NCI-H82 (cell line): ENCODE results near the gene BARHL2.

Source experiments
- DNase-seq: peaks from one replicate; lab custom pipeline; 2025; lab: John Stamatoyannopoulos, UW

Gene BARHL2

DNA sequence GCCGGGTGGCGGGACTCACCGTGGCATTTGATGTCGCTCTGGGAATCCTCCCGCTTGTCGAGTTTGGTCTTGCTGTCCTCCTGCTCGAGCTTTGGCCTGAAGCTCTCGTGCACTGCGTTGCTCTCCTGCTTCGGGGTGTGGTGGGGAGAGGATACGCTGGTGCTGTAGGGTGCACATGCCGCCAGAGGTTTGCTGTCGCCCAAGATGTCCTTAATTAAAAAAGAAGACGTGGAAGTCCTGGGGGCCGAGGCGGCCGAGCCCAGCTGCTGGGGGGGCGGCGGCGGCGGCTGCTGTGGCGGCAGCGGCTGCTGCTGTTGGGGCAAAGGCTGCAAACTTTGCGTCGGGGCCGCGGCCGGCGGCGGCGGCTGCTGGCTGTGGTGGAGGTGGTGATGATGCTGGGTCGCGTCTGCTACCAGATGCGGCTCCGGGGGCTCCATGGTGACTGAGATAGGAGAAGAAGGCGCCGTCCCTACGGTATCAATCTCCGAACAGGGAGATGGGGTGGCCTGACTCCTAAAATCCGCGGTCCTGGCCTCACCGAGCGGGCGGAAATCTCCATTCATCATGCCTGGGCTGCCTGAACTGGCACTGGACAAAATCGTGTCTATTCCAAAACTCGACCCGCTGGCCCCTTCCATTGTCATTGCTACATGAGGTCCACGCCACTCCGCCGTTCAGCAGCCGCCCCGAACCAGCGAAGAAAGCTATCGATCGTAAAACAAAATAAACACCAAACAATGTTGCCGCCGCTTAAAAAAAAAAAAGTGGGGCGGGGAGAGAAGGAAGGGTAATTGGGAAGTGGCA, at the start of gene BARHL2:
Gene BARHL2 (minus strand): TSS at position 751 of the 804 bp plus-strand sequence. CDS start 107 bp downstream, at position 644.
- peak; percentile 69 for DNase-seq

DNA sequence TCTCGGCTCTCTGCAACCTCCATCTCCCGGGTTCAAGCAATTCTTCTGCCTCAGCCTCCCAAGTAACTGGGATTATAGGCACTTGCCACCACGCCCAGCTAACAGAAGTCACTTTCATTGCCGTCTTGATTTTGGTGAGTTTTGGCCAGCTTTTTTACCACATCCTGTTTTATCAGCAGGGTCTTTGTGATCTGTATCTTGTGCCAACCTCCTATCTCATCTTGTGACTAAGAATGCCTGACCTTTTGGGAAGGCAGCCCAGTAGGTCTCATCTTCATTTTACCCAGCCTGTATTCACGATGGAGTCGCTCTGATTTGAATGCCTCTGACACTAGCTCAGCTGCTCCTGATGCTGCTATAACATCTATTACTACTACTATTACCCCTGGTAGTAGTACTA, 46.8 kb upstream of the BARHL2 start:
- DNase-seq = no peak

DNA sequence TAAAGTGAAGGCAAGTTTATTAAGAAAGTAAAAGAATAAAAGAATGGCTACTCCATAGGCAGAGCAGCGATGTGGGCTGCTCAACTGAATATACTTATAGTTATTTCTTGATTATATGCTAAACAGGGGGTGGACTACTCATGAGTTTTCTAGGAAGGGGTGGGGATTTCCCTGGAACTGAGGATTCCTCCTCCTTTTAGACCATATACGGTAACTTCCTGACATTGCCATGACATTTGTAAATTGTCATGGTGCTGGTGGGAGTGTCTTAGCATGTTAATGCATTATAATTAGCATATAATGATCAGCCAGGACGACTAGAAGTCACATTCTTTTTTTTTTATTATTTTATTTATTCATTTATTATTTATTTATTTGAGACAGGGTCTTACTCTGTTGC, 46.4 kb upstream of the BARHL2 start:
- no peak for DNase-seq

DNA sequence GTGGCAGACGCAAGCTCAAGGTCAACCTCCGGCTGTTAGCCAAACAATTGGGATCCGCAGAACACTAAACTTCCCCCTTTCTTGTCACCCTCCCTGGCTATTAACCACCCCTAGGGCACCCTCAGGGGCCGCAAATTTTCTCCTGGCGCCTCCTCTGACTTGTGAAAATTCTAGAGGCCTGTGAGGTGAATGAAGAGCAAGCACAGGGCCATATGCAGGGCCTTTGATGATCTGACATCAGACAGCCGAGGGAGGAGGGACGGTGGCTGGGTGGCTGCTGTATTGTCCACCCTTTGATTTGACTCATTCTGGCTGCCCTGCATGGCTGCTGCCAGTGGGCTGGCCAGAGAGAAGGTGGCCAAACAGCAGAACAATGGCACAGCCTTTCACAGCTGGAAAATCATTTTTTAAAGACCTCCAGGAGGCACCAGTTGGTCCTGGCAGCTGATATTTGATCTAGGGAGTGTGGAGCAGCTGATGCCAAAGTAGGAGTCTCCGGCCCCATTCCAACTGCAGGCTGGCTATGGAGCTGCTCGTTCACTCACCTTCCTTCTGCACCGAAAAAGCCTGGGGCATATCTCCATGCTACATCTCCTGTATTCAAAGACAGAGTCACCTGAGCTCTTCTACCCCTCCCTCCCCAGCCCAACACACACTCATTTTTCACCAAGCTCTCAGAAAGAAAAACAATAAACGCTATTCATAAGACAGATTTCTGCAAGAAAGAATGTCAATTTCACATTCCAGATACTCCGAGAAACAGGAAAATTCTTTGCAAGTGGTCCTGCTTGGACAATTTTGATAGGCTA, 44.9 kb upstream of the BARHL2 start:
- no peak for DNase-seq

DNA sequence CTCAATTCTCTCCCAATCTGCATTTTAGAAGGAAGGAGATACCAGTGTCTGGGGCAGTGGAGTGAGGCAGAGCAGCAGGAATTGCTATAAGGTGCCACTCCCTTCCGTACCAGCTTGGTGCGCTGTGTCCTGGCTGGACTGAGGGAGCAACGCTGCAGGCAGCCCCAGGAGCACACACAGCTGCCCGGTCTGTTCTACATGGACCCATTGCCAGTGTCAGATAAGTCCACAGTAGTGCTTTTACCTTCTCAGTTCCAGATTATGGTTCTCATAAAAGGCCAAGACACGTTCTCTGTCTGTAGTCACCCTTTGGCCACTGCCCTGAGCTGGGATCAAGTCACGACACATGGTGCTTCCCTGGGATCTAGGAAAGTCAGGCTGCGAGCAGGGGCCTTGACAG, 44.1 kb upstream of the BARHL2 start:
- no peak for DNase-seq

DNA sequence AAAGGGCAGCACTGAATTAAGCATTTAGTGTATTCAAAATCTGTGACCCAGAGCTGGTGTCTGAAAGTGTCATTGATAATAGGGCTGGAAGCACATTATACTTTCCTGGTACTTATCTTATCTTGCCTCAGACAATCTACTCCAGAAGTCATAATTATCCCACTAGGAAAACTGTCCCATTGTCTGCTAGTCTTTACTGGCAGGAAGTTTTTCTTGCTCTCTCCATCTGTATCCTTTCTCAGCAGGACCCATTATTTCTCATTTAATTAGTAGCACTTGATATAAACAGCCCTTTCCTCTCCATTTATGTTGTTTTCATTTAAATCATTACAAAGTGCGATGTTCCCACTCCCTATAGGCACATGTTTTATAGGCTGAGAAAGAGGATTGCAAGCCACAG, 36.5 kb upstream of the BARHL2 start:
- DNase-seq = no peak

DNA sequence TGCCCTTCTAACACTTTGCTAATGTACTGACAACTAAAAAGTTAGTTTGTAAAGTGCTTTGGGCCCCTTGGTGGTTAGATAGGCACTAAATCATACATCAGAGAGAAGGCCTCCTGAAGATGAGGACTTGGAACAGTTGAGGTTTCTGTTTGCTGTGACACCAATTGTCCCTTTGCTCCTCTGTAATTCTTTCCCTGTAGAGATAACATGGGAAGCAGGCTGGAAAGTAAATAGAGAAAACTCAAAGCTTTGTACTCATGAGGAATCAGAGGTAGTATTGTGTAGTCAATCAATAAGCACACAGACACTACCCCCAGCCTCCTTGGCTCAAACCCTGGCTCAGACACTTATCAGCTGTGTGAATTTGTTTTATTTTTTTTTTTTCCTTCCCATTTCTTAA, 31.6 kb upstream of the BARHL2 start:
- DNase-seq = no peak

DNA sequence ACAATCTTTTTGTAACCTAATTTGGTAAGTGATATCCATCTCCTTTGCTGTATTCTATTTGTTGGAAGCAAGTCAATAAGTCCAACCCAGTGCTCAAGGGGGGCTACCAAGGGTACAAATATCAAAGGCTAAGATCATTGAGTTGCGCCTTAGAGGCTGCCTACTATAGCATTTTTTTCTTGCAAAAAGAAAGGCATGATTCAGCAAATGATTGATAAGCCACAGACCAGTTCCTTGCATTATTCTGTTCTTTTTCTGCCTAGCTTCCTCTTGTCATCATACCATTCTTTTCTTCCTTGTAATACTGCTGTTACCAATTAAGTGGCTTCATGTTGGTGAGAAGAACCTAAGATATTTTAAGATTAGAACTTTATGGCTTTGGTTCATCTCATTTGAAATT, 29.8 kb upstream of the BARHL2 start:
- no peak for DNase-seq

DNA sequence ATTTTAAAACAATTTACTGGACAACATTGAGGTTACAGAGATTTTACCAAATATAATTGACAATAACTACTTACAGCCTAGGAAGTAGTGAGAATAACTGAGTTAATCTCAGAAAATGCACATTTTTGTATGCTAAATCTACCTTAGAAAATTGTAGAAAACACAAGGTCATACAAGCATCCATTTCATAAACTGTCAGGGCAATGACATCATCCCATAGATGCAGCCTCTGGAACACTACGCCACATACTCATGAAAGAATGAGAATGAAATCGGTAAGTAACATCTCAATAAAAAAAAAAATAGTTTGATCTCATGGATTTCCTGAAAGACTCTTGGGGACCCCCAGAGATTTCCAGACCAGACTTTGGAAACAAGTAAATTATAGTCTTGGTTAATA, 28.9 kb upstream of the BARHL2 start:
- no peak for DNase-seq

DNA sequence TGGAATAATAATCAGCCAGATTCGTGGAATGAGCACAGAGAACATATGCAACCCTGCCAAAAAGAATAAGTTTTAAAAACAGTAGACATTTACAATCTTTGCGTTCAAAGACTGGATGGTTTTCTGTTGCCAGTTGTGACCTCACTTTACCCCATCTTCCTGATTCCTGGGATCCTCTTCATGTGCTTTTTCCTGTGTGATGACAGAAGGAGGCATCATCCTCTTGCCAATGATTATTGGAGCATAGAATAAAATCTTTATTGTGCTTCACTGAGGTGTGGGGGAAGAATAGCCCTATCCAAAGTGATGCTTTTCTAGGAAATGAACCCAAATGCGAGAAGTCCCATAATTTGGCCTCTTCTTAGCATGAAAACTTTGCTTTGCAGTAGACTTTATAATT, 15.0 kb upstream of the BARHL2 start:
- DNase-seq = peak; percentile 45

DNA sequence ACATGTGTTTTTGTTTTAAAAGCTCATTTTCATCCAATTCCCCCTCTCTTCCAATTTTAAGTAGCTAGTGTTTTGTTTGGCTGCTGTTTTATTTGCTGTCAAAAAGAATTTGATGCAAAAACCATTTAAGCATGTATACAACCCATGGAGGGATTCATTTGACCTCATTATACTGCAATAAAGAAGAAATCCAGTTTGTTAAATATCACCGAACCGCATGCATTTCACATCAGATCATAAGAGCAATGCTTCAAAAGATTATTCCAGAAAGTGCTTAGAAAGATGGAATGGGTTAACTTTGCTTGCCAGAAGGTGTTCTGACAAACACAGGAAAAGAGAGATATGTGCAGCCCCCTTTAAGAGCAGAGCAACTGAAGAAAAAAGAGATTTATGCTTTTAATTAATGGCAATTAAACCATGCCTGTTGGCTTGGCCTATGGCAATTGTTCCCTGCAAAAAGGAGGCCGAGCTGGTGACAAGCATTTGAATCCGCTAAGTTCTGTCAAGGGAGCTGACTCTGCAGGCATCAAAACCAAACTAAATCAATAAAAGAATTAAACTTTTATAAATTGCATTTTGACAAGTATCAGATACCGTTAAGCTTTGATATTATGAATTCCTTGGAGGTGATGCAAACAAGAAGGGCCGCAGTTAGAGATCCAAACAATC, 14.4 kb upstream of the BARHL2 start:
- no peak for DNase-seq

DNA sequence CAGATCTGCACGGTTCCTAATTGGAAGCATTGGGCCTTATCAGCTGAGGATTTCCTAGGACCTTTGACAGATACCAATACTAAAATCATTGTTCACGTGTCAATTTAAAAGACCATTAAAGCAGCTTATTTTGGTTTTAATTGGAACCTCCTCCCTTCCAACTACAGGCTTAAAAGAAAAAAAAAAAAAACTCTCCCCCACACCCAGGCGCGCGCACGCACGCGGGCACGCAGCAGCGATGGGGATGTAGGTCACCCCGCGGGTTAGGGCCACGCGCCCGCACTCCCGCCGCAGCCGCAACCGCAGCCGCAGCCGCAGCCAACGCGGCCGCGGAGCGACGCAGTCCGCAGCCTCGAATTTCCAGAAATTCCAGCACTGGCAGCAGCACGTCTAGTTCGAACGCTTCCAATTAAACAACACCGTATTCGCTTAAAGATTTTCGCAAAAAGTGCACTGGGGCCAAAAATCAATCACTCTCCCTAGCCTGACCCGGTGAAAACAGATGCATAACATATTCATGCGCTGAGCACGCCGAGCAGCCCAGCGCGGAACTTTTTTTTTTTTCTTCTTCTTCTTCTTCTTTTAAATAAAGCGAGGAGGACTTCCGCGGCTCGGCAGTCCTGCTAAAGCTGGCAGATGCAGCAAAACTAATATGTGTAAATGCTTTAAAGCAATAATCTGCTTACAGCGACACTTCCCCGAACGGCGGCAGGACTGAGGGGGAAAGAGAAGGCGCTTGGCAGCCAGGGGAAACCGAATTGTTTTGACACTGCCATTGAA, 13.3 kb upstream of the BARHL2 start:
- peak; percentile 92 for DNase-seq

DNA sequence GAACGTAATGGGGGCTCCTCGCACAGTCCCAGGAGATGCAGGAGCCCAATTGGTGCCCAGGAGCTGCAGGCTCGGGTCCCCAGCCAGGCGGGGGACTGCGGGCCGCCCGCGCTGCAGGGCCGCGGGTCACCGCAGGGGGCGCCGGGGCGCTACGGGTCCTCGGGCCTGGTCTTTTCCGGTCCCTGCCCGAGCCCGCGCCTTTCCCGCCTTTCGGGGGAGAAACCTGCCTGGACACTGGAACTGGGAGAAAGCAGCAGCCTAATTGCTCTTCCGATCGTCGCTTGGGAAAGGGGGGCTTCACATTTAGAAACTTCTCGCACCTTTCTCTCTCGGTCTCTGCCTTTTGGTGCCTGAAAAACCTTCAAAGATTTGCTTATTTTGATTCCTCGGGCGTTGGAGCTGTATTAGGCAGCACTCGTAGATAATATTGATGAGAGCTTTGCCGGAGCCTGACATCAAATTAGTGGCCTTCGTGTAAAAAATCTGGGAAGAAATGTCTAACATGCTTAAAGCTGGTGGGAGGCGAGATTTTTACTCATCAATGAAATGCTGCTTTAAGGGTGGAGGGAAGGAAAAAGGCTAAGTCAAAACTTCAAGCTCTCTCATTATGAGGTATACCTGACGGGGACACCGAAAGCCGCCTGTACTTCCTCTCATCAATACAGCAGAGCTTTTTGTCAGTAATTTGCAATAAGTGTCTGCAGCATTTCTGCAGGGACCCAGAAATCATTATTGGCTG, 12.6 kb upstream of the BARHL2 start:
- DNase-seq = no peak

DNA sequence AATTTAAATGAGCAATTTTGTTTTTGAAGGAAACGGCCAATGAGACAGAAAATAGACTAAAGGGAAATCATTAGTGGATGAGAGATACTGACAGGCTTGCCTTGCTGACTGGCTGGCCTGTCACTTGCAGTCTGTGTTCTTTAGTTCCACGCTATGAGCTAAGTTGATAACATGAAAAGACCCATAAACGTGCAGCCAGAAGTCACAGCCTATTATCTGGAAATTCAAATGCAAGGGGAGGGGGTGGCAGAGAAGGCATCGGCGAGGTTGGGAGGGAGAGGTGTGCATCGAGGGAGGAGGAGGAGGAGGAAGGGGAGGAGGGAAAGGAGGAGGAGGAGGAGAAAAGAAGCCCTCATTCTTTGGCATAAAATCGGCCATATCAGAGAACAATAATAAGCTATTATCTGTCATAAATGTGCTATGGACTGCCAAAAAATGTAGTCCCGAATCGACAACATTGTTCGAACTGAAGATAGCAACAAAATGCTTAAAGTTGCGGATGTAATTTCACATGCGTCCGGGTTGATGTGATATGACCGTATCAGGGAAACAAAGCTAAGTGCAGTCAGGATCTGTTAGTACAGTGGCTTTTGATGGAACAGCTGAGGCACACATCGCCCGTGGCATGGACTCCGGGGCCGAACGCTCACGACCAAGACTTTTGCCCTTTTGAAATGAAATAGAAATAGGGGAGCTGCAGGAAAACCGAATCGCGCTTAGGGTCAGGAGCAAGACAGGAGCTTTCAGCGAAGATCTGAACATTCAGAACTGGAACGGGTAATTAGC, 11.6 kb upstream of the BARHL2 start:
- DNase-seq = no peak

DNA sequence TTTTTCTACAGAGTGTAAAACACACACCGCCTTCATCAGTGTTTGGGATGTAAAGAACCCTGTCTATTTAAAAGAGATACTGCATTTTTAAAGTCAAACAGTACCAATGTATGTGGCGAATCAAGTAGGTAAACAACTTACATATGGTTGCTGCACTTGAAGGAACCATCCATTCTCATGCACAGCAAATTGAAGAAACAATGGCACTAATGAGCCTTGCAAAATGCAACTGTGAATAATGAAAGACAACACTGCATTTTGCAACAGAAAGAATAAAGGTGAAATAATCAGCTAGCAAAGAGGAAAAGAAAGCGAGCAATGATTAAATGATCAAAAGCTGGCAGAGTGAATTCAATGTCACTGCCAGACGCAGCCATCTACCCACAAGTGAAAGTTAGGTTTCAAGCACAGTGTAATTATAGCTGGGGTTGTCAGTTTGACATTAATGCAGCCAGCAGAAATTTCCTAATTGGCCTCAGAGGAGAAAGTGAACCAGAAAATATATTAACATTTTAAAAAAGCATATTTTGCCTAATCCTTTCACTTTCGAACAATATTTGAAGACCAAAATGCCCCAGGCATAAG, 10.9 kb upstream of the BARHL2 start:
- no peak for DNase-seq

DNA sequence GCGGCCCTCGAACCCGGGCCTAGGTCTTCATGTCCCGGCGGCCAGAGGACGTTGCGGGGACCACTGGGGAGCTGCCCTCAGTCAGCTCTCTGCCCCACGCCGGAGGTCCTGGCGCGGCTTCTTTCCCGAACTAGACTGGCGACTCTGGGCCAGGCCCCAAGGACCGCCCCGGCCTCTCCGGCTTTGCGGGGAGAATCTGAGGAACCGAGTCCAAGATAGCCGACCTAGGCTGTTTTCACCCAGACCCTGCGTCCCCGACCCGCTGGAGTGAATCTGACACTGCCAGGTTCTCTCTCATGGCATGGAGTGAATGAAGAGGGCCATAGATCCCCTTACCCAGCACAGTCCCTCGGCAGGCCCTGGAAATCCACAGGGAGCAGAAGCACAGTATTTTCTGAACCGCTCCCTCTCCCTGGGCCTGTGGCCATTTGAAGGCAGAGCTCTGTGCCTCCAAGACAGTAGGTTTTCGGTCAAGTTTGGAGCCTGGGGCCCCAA, 9.9 kb upstream of the BARHL2 start:
- no peak for DNase-seq

DNA sequence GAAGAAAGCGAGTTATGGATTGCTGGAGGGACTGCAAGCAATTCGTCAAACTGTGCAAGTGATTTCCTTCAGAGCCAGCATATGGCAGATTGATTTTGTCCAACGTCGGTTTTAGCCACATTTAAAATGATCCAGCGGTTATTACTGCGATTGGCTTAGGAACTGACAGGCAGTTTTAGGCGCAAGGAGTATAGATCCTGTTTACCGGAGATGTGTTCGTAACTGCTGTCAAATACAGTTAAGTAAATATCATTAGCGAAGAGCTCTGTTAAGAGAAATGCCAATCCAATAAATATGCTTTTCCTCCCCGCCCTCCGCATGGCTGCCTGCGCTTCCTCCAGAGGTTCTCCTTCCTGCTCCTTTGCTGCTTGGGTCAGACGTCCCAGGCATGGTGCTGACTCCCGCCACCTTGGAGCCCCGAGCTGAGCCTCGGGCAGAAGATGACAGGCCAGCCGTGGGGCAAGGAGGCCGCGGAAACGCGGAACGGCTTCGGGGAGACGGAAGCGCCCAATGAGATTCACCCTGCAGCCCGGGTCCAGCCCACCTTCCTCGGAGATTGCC, 9.4 kb upstream of the BARHL2 start:
- DNase-seq = peak; percentile 20

DNA sequence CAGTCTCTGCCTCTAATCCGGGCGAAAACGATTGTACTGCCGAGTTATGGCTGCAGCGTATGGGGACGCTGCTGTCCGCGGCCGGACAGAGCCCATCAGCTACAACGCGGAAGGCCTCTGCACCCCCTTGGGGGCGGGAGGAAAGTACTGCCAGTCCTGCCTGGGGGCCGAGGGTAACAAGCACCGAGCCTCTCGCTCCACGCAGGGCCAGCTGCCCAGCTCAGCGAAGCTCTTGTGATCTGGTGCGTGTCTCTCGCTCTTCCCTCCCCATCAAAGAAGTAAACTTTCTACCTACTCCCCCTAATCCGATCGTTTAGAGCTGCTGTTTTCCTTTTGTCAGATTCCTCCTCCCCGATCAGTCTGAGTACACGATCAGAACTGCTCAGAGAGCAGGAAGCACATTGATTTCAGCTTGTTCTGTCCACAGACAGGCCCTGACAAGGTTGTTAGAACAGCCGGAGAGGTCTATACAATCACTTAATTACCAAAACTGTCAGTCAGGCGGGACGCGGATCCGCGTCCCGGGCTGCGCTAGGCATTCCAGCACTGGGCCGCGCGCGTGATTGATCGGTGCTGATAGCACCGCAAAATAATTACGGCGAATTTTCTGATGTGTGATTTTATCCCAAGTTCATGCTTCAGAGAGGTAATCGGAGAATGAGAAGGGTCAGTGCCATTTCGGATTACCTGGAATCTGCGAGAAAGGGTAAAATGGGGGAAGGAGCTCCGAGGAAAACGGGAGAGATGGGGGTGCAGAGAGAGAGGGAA, 8.7 kb upstream of the BARHL2 start:
- no peak for DNase-seq
